ENCODE results near the gene CD6. TPM values are rescaled to one million over a fixed set of nuclear protein-coding genes. Genes with fewer than 3 reads are reported as not detected.

CD6 gene
- total and polyA plus RNA-seq, 10 donors, result 10.9 to 47.6 (median 21.2) TPM

GRCh38 chr11:61010466-61011228 is 39.2 kb downstream of the CD6 start:
- 86 to 93% (median 89%) methylated on average over 13 to 16 of the region's 16 CpGs for WGBS, 5 donors
- no peak for TF ChIP-seq CTCF (IDR thresholded peaks at IDR 0.05 in 8 of 11, conservative IDR thresholded peaks at IDR 0.05 in 3 of 11)
- no peak for TF ChIP-seq POLR2AphosphoS5 (IDR thresholded peaks at IDR 0.05)
- no peak for TF ChIP-seq POLR2A (IDR thresholded peaks at IDR 0.05)
- Histone ChIP-seq H3K9me3 (no peaks in the 10 kb centered on the region), H3K36me3 (peaks cover 0 to 47% (median 0%) of the 10 kb centered on the region in 6 donors), H3K4me3 (no peak overlapping the region), H3K4me1 (peaks cover 12 to 52% (median 34%) of the 10 kb centered on the region in 6 donors), H3K27me3 (replicated peaks in 1 of 7) (peaks cover 0 to 25% (median 0%) of the 10 kb centered on the region in 7 donors), H3K27ac (peak overlapping the region in 3 of 8 donors; percentile 23 to 76 (median 40))
- peak; percentile 13 for DNase-seq
- intact Hi-C loops (cut with DNase I; ENCODE audit: low total_unique reads), result no loop called here

GRCh38 chr11:61011229-61011870 is 39.9 kb downstream of the CD6 start:
- peak overlapping the region in 4 of 8 donors; percentile 42 to 76 (median 56) for H3K27ac ChIP-seq
- WGBS, 5 donors, result 51 to 67% (median 60%) methylated on average over 7 of the region's 7 CpGs
- intact Hi-C loops (cut with DNase I; ENCODE audit: low total_unique reads), result no loop called here
- TF ChIP-seq CTCF (IDR thresholded peaks at IDR 0.05 in 8 of 11, conservative IDR thresholded peaks at IDR 0.05 in 3 of 11), result no peak
- TF ChIP-seq POLR2AphosphoS5 (IDR thresholded peaks at IDR 0.05), result peak; percentile 45 to 89 (median 46)
- peaks cover 0 to 23% (median 0%) of the 10 kb centered on the region in 7 donors for H3K27me3 ChIP-seq (replicated peaks in 1 of 7)
- no peaks in the 10 kb centered on the region for H3K9me3 ChIP-seq
- peak; percentile 79 for DNase-seq
- H3K4me3 ChIP-seq, result no peak overlapping the region
- H3K4me1 ChIP-seq, result peaks cover 12 to 52% (median 34%) of the 10 kb centered on the region in 6 donors
- peaks cover 0 to 54% (median 0%) of the 10 kb centered on the region in 6 donors for H3K36me3 ChIP-seq

- Histone ChIP-seq H3K9me3 (no peaks in the 10 kb centered on the region), H3K27me3 (replicated peaks in 1 of 7) (peaks cover 0 to 16% (median 0%) of the 10 kb centered on the region in 7 donors), H3K27ac (peak overlapping the region in 5 of 8 donors; percentile 15 to 76 (median 56)), H3K4me3 (no peak overlapping the region), H3K36me3 (peaks cover 0 to 59% (median 0%) of the 10 kb centered on the region in 6 donors), H3K4me1 (peaks cover 9 to 44% (median 29%) of the 10 kb centered on the region in 6 donors)
- peak; percentile 74 for DNase-seq
- intact Hi-C loops (cut with DNase I; ENCODE audit: low total_unique reads), result no loop called here
- TF ChIP-seq CTCF (IDR thresholded peaks at IDR 0.05 in 8 of 11, conservative IDR thresholded peaks at IDR 0.05 in 3 of 11), result no peak
- peak in 1 of 3 donors; percentile 7 for TF ChIP-seq POLR2AphosphoS5 (IDR thresholded peaks at IDR 0.05)
- WGBS, 5 donors, result 23 to 37% (median 31%) methylated on average over 12 of the region's 12 CpGs
These were observed 40.7 kb downstream of the CD6 start for GRCh38 chr11:61011950-61012736.
